Measurements from ENCODE around the gene ARID4A.

The ARID4A gene

GRCh38 chr14:58280954-58281787 lies 17.2 kb upstream of the ARID4A start:
- H3K4me3 Mint-ChIP-seq = peak overlapping the region; percentile 32
- peaks cover 36% of the 10 kb centered on the region for H3K4me1 Mint-ChIP-seq
- peaks cover 38% of the 10 kb centered on the region for H3K36me3 Mint-ChIP-seq
- H3K27me3 Mint-ChIP-seq = no peaks in the 10 kb centered on the region
- ATAC-seq (ENCODE audit: low read depth) = peak; percentile 92
- peak overlapping the region; percentile 96 for H3K27ac Mint-ChIP-seq
- H3K9me3 Mint-ChIP-seq = no peaks in the 10 kb centered on the region
- DNase-seq (ENCODE audit: low spot score in 2 of 2) = peak; percentile 24 to 31

- DNase-seq (ENCODE audit: low spot score in 2 of 2) (no peak), ATAC-seq (ENCODE audit: low read depth) (no peak)
- no peaks in the 10 kb centered on the region for H3K27me3 Mint-ChIP-seq
- H3K4me3 Mint-ChIP-seq = no peak overlapping the region
- H3K36me3 Mint-ChIP-seq = peaks cover 36% of the 10 kb centered on the region
- H3K4me1 Mint-ChIP-seq = peaks cover 31% of the 10 kb centered on the region
- H3K9me3 Mint-ChIP-seq = no peaks in the 10 kb centered on the region
- peak overlapping the region; percentile 96 for H3K27ac Mint-ChIP-seq
These were observed 16.4 kb upstream of the ARID4A start for GRCh38 chr14:58281969-58282368.

GRCh38 chr14:58282925-58283593 lies 15.3 kb upstream of the ARID4A start:
- ATAC-seq (ENCODE audit: low read depth) (no peak), DNase-seq (ENCODE audit: low spot score in 2 of 2) (no peak)
- H3K36me3 Mint-ChIP-seq = peaks cover 39% of the 10 kb centered on the region
- H3K4me3 Mint-ChIP-seq = no peak overlapping the region
- no peaks in the 10 kb centered on the region for H3K27me3 Mint-ChIP-seq
- H3K4me1 Mint-ChIP-seq = peaks cover 34% of the 10 kb centered on the region
- peak overlapping the region; percentile 68 for H3K27ac Mint-ChIP-seq
- H3K9me3 Mint-ChIP-seq = no peaks in the 10 kb centered on the region

GRCh38 chr14:58283730-58284129 lies 14.6 kb upstream of the ARID4A start:
- Mint-ChIP-seq H3K4me1 (peaks cover 38% of the 10 kb centered on the region), H3K27ac (peak overlapping the region; percentile 68), H3K27me3 (no peaks in the 10 kb centered on the region), H3K4me3 (no peak overlapping the region), H3K9me3 (no peaks in the 10 kb centered on the region), H3K36me3 (peaks cover 43% of the 10 kb centered on the region)
- no peak for DNase-seq (ENCODE audit: low spot score in 2 of 2)
- ATAC-seq (ENCODE audit: low read depth) = no peak

- ATAC-seq (ENCODE audit: low read depth) (no peak), DNase-seq (ENCODE audit: low spot score in 2 of 2) (no peak)
- no peaks in the 10 kb centered on the region for H3K9me3 Mint-ChIP-seq
- no peaks in the 10 kb centered on the region for H3K27me3 Mint-ChIP-seq
- H3K4me1 Mint-ChIP-seq = peaks cover 38% of the 10 kb centered on the region
- no peak overlapping the region for H3K4me3 Mint-ChIP-seq
- H3K27ac Mint-ChIP-seq = no peak overlapping the region
- peaks cover 46% of the 10 kb centered on the region for H3K36me3 Mint-ChIP-seq
These were observed 13.2 kb upstream of the ARID4A start for GRCh38 chr14:58285132-58285531.

GRCh38 chr14:58287607-58288042 lies 10.7 kb upstream of the ARID4A start:
- Mint-ChIP-seq H3K9me3 (no peaks in the 10 kb centered on the region), H3K36me3 (peaks cover 42% of the 10 kb centered on the region), H3K27me3 (no peaks in the 10 kb centered on the region), H3K4me3 (no peak overlapping the region), H3K4me1 (peaks cover 29% of the 10 kb centered on the region), H3K27ac (peak overlapping the region; percentile 28)
- DNase-seq (ENCODE audit: low spot score in 2 of 2) (no peak), ATAC-seq (ENCODE audit: low read depth) (no peak)

- Mint-ChIP-seq H3K36me3 (peaks cover 41% of the 10 kb centered on the region), H3K4me3 (no peak overlapping the region), H3K4me1 (peaks cover 29% of the 10 kb centered on the region)
These were observed 10.1 kb upstream of the ARID4A start for GRCh38 chr14:58288106-58288792.

GRCh38 chr14:58291646-58292045 lies 6.7 kb upstream of the ARID4A start:
- Mint-ChIP-seq H3K9me3 (no peaks in the 10 kb centered on the region), H3K27ac (no peak overlapping the region), H3K27me3 (no peaks in the 10 kb centered on the region), H3K36me3 (peaks cover 34% of the 10 kb centered on the region), H3K4me1 (peaks cover 25% of the 10 kb centered on the region), H3K4me3 (no peak overlapping the region)
- no peak for DNase-seq (ENCODE audit: low spot score in 2 of 2)
- ATAC-seq (ENCODE audit: low read depth) = no peak

More at GRCh38 chr14:58288106-58288792, 10.1 kb upstream of the ARID4A start:
- DNase-seq (ENCODE audit: low spot score in 2 of 2) (no peak), ATAC-seq (ENCODE audit: low read depth) (no peak)
- Mint-ChIP-seq H3K27ac (peak overlapping the region; percentile 76), H3K27me3 (no peaks in the 10 kb centered on the region), H3K9me3 (no peaks in the 10 kb centered on the region)

- no peaks in the 10 kb centered on the region for H3K9me3 Mint-ChIP-seq
- H3K36me3 Mint-ChIP-seq = peaks cover 34% of the 10 kb centered on the region
- no peak overlapping the region for H3K4me3 Mint-ChIP-seq
- peaks cover 25% of the 10 kb centered on the region for H3K4me1 Mint-ChIP-seq
- no peaks in the 10 kb centered on the region for H3K27me3 Mint-ChIP-seq
- no peak for DNase-seq (ENCODE audit: low spot score in 2 of 2)
- ATAC-seq (ENCODE audit: low read depth) = no peak
- no peak overlapping the region for H3K27ac Mint-ChIP-seq
These were observed 6.2 kb upstream of the ARID4A start for GRCh38 chr14:58292187-58292586.

GRCh38 chr14:58294201-58294600 lies 4.2 kb upstream of the ARID4A start:
- Mint-ChIP-seq H3K9me3 (no peaks in the 10 kb centered on the region), H3K4me1 (peaks cover 16% of the 10 kb centered on the region), H3K36me3 (peaks cover 24% of the 10 kb centered on the region), H3K27me3 (no peaks in the 10 kb centered on the region), H3K4me3 (no peak overlapping the region), H3K27ac (no peak overlapping the region)
- ATAC-seq (ENCODE audit: low read depth) = no peak
- no peak for DNase-seq (ENCODE audit: low spot score in 2 of 2)

- Mint-ChIP-seq H3K27ac (no peak overlapping the region), H3K9me3 (no peaks in the 10 kb centered on the region), H3K4me3 (no peak overlapping the region), H3K36me3 (peaks cover 17% of the 10 kb centered on the region), H3K27me3 (no peaks in the 10 kb centered on the region), H3K4me1 (peaks cover 18% of the 10 kb centered on the region)
- no peak for ATAC-seq (ENCODE audit: low read depth)
- no peak for DNase-seq (ENCODE audit: low spot score in 2 of 2)
These were observed 1.6 kb upstream of the ARID4A start for GRCh38 chr14:58296726-58297125.

GRCh38 chr14:58297412-58297761 lies 968 bp upstream of the ARID4A start:
- peaks cover 20% of the 10 kb centered on the region for H3K36me3 Mint-ChIP-seq
- DNase-seq (ENCODE audit: low spot score in 2 of 2) (no peak), ATAC-seq (ENCODE audit: low read depth) (no peak)
- H3K27ac Mint-ChIP-seq = no peak overlapping the region
- H3K4me3 Mint-ChIP-seq = no peak overlapping the region
- H3K9me3 Mint-ChIP-seq = no peaks in the 10 kb centered on the region
- H3K27me3 Mint-ChIP-seq = no peaks in the 10 kb centered on the region
- H3K4me1 Mint-ChIP-seq = peaks cover 18% of the 10 kb centered on the region

- Mint-ChIP-seq H3K27me3 (no peaks in the 10 kb centered on the region), H3K4me1 (peaks cover 15% of the 10 kb centered on the region), H3K27ac (no peak overlapping the region), H3K36me3 (peaks cover 17% of the 10 kb centered on the region), H3K9me3 (no peaks in the 10 kb centered on the region), H3K4me3 (no peak overlapping the region)
- peak; percentile 79 for ATAC-seq (ENCODE audit: low read depth)
- DNase-seq (ENCODE audit: low spot score in 2 of 2) = peak; percentile 92 to 96
These were observed 436 bp upstream of the ARID4A start for GRCh38 chr14:58297762-58298476.

All from memory B cell (primary cell).